HG03521 (cell line): ENCODE data around the gene RHBG.
"Not testable (repeated sequence)": the region's sequence is repeated elsewhere in the genome, so short reads cannot be mapped to it uniquely, and the experiment has no call there.

Experiments used
- ATAC-seq: cut with Tn5 transposase; IDR thresholded peaks from one replicate; pipeline ENCODE4 v1.9.1; 2021; ENCODE audit warnings: mild to moderate bottlenecking, moderate library complexity; ENCODE audit not compliant: unreplicated experiment

Gene RHBG

GRCh38 chr1:156359973-156360372 lies 9.0 kb upstream of the RHBG start:
- no peak for ATAC-seq

- no peak for ATAC-seq
Observed at GRCh38 chr1:156360534-156360933, 8.5 kb upstream of the RHBG start.

- ATAC-seq, result no peak
Observed at GRCh38 chr1:156365754-156366153, 3.3 kb upstream of the RHBG start.

DNA sequence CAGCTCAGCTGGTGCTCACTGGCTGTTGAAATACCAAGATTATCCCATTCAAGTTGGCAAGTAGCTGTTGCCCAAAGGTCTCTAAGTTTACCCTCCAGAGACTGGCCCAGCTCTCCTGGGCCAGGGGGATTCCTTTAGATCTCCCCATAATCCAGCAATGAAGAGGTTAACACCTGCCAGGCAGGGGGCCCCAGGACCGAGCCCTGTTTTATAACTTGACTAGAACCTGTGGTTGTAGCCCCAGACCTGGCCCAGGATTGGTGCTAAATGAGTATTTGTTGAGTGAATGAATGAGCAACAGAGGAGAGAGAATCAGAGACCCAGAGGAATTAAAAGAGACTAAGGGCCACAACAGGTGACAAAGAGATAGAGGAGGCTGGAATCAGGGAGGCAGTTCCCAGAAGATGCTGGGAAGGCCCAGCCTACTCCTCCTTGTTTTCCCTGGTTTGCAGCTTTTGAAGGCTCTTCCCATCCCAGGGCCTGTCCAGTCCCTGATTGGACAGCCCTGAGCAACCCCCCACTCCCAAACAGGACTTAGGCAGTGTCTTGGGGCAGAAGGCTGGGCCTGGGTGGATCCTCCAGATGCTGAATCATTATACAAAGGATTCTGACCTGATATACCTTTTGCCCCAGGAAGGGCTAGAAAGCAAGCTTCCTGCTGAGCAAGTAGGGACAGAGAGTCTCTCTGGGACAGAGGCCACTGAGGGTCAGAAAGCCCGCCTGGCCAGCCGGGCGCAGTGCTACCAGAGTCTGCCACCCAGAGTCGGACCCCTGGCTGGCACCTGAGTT lies 2.4 kb upstream of the RHBG start:
- ATAC-seq, result no peak

DNA sequence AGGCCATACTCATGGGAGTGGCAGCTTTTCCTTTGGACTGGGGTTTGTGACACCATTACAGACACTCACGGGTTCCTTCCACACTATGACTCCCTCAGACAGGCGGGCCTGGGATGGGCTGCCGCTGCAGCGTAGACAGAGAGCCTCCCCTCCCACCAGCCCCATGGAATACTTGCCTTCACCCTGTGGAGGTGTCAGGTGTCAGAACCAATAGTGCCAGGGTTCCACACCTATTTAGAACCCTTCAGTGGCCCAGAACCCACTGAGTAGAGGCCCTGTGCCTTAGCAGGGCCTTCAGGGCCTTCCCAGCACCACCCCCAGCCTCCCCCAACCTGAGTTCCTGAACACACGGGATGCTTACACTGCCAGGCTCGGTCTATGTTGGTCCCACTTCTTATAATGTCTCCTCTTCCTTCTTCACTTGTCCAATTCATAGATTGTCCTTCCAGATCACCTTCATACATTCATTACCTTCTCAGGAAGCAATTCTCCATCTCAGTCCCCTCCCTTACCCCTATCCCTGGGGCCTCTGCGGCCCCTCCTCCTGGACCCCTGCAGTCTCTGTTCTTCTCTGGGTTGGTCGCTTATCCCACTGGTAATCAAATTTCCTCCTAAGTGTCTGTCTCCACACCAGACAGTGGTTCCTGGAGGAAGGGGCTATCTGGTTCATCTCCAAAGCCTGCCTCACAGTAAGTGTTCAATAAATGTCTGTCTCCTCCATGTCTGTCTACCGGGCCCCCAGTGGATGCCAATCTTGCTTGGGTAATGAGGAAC lies 1.4 kb upstream of the RHBG start:
- ATAC-seq, result no peak

GRCh38 chr1:156368157-156368658 lies 803 bp upstream of the RHBG start:
- ATAC-seq, result no peak

GRCh38 chr1:156369685-156370286 lies 775 bp downstream of the RHBG start:
- not testable (repeated sequence) for ATAC-seq

DNA sequence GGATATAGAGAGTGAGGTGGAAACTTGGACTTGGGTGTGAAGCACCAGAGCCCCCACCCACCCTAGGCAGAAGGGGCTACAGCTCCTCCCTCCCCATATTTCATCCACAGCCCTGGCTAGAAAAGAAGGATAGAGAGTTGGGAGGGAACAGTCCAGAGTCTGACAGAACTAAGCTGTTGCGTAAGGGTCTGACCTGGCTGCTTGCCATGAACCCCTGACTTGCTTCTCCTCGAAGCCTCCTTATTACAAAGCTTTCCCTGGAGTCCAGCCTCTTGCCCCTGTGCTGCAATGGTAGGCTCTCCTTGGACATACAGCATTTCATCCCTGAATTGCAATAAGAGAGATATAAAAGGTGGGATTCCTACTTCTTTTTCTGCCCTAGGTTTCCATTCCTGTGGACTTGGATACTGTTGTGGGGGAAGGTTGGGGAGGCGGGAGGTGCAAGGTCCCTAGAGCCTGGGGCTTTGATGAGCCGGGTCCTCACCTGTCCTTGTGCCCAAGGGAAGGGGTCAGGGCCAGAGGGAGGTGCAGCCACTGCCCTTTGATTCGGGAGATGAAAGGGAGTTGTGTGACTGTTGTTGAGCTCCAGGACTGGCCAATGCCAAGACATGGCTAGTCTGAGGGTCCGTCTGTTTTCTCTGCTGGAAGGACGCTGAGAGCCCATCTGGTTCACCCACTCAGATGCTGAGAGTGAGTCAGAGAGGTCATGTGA lies 2.7 kb downstream of the RHBG start:
- ATAC-seq, result no peak

- ATAC-seq, result no peak
Observed at GRCh38 chr1:156372265-156372586, 3.2 kb downstream of the RHBG start.

- no peak for ATAC-seq
Observed at GRCh38 chr1:156372876-156373275, 3.9 kb downstream of the RHBG start.

- ATAC-seq, result no peak
Observed at GRCh38 chr1:156373546-156373945, 4.5 kb downstream of the RHBG start.

DNA sequence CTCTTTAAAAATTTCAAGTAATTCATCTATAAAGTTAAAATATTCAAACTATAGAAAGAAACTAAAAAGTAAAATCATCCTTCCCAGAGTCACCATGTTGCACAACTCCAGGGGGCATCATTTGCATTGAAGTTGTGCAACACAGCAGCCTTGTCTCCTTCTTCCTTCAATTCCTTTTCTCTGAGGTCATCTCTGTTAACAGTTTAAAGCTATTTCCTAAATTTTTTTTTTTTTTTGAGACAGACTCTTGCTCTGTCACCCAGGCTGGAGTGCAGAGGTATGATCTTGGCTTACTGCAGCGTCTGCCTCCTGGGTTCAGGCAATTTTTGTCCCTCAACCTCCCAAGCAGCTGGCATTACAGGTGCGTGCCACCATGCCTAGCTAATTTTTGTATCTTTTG lies 7.1 kb downstream of the RHBG start:
- ATAC-seq, result no peak

DNA sequence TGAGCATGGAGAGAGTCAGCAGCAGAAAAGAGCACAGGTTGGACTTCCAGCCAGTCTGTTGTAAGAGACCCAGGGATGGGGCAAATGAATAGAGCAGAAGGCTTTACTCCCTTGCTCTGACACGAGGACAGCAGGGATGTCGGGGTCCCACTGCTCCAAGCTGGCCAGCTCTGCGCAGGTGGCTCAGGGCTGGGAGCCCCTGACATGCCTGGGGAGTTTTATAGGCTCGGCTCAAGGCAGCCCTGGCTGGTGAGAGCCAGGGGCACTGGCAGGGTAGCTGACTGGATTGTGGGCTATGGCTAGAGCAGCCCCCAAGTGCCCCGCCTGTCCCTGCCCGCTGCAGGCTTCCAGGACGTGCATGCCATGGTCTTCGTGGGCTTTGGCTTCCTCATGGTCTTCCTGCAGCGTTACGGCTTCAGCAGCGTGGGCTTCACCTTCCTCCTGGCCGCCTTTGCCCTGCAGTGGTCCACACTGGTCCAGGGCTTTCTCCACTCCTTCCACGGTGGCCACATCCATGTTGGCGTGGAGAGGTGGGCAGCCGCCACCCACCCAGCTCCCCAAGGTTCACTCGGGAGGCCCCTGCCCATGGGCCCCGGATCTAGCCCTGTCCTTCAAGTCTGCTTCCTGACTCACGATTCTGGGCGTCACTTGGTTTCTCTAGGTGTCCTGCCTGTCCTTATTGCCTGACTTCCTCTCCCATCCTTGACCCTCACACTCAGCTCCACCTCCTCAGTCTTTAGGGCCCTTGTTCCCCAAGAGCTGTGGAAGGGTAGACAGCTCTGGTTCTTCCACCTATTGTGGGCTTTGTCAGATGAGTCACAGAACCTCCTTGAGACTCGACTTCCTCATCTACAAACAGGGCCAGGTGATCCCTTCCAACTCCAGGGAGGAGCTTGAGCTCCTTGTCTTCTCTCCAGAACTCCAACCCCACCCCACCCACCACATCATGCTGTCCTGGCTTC lies 8.2 kb downstream of the RHBG start:
- ATAC-seq, result no peak

GRCh38 chr1:156378557-156378956 lies 9.5 kb downstream of the RHBG start:
- ATAC-seq, result no peak

DNA sequence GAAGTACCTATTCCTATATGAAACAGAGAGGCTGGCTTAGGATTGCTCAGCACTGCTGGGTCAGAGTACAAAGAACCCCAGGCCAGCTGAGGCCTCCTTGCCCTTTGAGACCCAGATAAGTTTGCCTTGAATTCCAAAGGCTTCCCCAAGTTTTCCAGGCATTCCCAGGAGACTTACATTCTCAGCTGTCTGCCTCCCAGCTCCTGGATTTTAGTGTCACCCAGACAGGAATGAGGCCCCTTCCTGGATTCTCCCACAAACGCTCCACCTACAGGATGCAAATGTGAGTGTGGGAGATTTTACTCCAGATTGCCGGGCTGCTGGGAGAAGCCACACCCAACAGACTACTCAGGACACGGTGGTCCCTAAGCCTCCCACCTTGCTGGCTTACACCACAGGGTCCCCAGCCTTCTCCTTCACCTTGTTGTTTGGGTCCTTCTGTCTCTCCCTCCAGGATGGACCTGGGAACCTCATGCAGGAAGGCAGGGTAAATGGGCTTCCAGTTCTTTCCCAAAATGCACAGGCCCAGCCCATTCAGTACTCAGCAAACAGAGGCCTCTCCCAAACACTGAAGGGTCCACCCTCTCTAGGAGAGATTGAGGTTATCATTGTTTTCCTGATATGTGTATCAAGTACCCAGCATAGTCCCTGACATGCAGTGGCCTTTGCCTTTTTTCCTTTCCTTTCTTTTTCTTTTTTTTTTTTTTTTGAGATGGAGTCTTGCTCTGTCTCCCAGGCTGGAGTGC lies 10.6 kb downstream of the RHBG start:
- no peak for ATAC-seq

- ATAC-seq, result no peak
Observed at GRCh38 chr1:156382561-156382960, 13.6 kb downstream of the RHBG start.

DNA sequence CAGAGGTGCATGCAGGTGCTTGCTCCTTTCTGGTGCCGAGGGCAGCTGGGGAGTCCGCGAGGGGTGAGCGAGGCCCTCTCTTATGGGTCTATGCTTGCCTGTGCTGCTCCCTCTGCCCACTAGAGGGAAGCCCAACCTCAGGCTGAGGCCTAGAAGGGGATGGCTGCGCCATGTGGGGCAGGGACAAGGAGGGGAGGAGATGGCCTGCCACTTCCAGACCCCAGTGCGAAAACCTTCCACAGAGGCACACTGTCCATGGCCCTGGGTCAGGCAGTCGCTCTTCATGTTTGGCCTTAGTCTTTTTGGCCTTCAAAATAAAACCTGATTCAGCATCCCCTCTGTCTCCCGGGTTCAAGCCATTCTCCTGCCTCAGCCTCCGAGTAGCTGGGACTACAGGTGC lies 14.0 kb downstream of the RHBG start:
- ATAC-seq, result peak; percentile 63

- no peak for ATAC-seq
Observed at GRCh38 chr1:156384007-156384406, 15.0 kb downstream of the RHBG start.

- ATAC-seq, result no peak
Observed at GRCh38 chr1:156384658-156385057, 15.6 kb downstream of the RHBG start.
